ENCODE results near the gene ALDH16A1.

Gene ALDH16A1

GRCh38 chr19:49434907-49435583 lies 18.0 kb upstream of the ALDH16A1 start:
- no peak for TF ChIP-seq CTCF (IDR thresholded peaks at IDR 0.05; ENCODE audit: low read depth, low read length)
- no peak overlapping the region for H3K4me3 ChIP-seq (replicated peaks in 1 of 2; ENCODE audit: low read depth in 2 of 2, low read length in 2 of 2)
- no peak for DNase-seq (ENCODE audit: low read depth in 2 of 2)

GRCh38 chr19:49435670-49436069 lies 17.4 kb upstream of the ALDH16A1 start:
- no peak overlapping the region for H3K4me3 ChIP-seq (replicated peaks in 1 of 2; ENCODE audit: low read depth in 2 of 2, low read length in 2 of 2)
- no peak for TF ChIP-seq CTCF (IDR thresholded peaks at IDR 0.05; ENCODE audit: low read depth, low read length)
- DNase-seq (ENCODE audit: low read depth in 2 of 2): no peak

- no peak for TF ChIP-seq CTCF (IDR thresholded peaks at IDR 0.05; ENCODE audit: low read depth, low read length)
- no peak overlapping the region for H3K4me3 ChIP-seq (replicated peaks in 1 of 2; ENCODE audit: low read depth in 2 of 2, low read length in 2 of 2)
- DNase-seq (ENCODE audit: low read depth in 2 of 2): no peak
These were observed 16.5 kb upstream of the ALDH16A1 start for GRCh38 chr19:49436381-49437017.

GRCh38 chr19:49437231-49437630 lies 15.8 kb upstream of the ALDH16A1 start:
- H3K4me3 ChIP-seq (replicated peaks in 1 of 2; ENCODE audit: low read depth in 2 of 2, low read length in 2 of 2): no peak overlapping the region
- TF ChIP-seq CTCF (IDR thresholded peaks at IDR 0.05; ENCODE audit: low read depth, low read length): no peak
- no peak for DNase-seq (ENCODE audit: low read depth in 2 of 2)

- no peak overlapping the region for H3K4me3 ChIP-seq (replicated peaks in 1 of 2; ENCODE audit: low read depth in 2 of 2, low read length in 2 of 2)
- TF ChIP-seq CTCF (IDR thresholded peaks at IDR 0.05; ENCODE audit: low read depth, low read length): no peak
- no peak for DNase-seq (ENCODE audit: low read depth in 2 of 2)
These were observed 14.8 kb upstream of the ALDH16A1 start for GRCh38 chr19:49438261-49438660.

GRCh38 chr19:49439836-49440235 lies 13.2 kb upstream of the ALDH16A1 start:
- TF ChIP-seq CTCF (IDR thresholded peaks at IDR 0.05; ENCODE audit: low read depth, low read length): no peak
- no peak for DNase-seq (ENCODE audit: low read depth in 2 of 2)
- H3K4me3 ChIP-seq (replicated peaks in 1 of 2; ENCODE audit: low read depth in 2 of 2, low read length in 2 of 2): no peak overlapping the region
